HEK293 (cell line): Measurements from ENCODE around the gene OR4K1.
"Not testable (repeated sequence)": the region's sequence is repeated elsewhere in the genome, so short reads cannot be mapped to it uniquely, and the experiment has no call there.

Experiments
- CTCF ChIA-PET: fragments of 350-600 bp; formaldehyde crosslinking; extraction: SDS; loops from one replicate; lab custom pipeline; 2021; ENCODE audit warnings: antibody characterized with exemption; lab: Yijun Ruan, JAX
- POLR2A ChIA-PET: fragments of 300-600 bp; formaldehyde crosslinking; extraction: SDS; loops from one replicate; lab custom pipeline; 2020; ENCODE audit warnings: antibody characterized with exemption, inconsistent platforms; lab: Yijun Ruan, JAX
- H3K27ac ChIP-seq: fragments of 200-500 bp; sonication (Bioruptor generic); 2 replicates; pipeline ENCODE4 v1.5.1; 2014; ENCODE audit warnings: low read depth, low read length, control low read depth, inconsistent platforms; ENCODE audit errors: extremely low read depth
- H3K36me3 ChIP-seq, 2 experiments: fragments of 200-500 bp in 1 of 2; sonication (Bioruptor generic) in 1 of 2; 1 replicate in 1 of 2; 2 replicates in 1 of 2; pipeline ENCODE4 v1.5.1; 2014 to 2017; ENCODE audit warnings: inconsistent platforms in 2 of 2, low read length in 2 of 2; ENCODE audit not compliant: control insufficient read depth in 2 of 2, insufficient read depth in 1 of 2
- H3K4me1 ChIP-seq: fragments of 200-500 bp; sonication (Bioruptor generic); 2 replicates; pipeline ENCODE4 v1.5.1; 2014; ENCODE audit warnings: mild to moderate bottlenecking, low read length, inconsistent platforms; ENCODE audit not compliant: control insufficient read depth, insufficient read depth
- H3K4me3 ChIP-seq: 2 replicates; pipeline ENCODE4 v1.5.1; 2011; ENCODE audit warnings: low read depth, mild to moderate bottlenecking, control low read depth, low read length, moderate library complexity
- H3K9me3 ChIP-seq: fragments of 200-500 bp; sonication (Bioruptor generic); 2 replicates; pipeline ENCODE4 v1.5.1; 2014; ENCODE audit warnings: low read depth, low read length, inconsistent platforms; ENCODE audit not compliant: control insufficient read depth, insufficient read depth
- AEBP2 ChIP-seq: fragments of 450-650 bp; formaldehyde crosslinking; IDR thresholded peaks from 2 replicates; pipeline ENCODE4 v1.5.1; 2016; ENCODE audit warnings: missing biosample characterization, missing genetic modification characterization, borderline replicate concordance
- ELK4 ChIP-seq: IDR thresholded peaks from 2 replicates; pipeline ENCODE4 v1.6.1; 2011; ENCODE audit warnings: mild to moderate bottlenecking, low read depth, low read length, borderline replicate concordance
- PBX3 ChIP-seq: sonication (generic); formaldehyde crosslinking; IDR thresholded peaks from 2 replicates; pipeline ENCODE4 v1.8.1; 2022; ENCODE audit warnings: mild to moderate bottlenecking, moderate library complexity, missing genetic modification reagents
- YY2 ChIP-seq: fragments of 450-650 bp; formaldehyde crosslinking; IDR thresholded peaks from 2 replicates; pipeline ENCODE4 v1.5.1; 2016; ENCODE audit warnings: missing biosample characterization, missing genetic modification characterization
- ZBTB21 ChIP-seq: fragments of 450-650 bp; formaldehyde crosslinking; IDR thresholded peaks from 2 replicates; pipeline ENCODE4 v1.5.1; 2017; ENCODE audit warnings: missing biosample characterization, missing genetic modification characterization
- ZNF148 ChIP-seq: fragments of 450-650 bp; formaldehyde crosslinking; IDR thresholded peaks from 2 replicates; pipeline ENCODE4 v1.5.0; 2017; ENCODE audit warnings: missing biosample characterization, missing genetic modification characterization, borderline replicate concordance
- ZNF202 ChIP-seq: fragments of 450-650 bp; formaldehyde crosslinking; IDR thresholded peaks from 2 replicates; pipeline ENCODE4 v1.5.1; 2016; ENCODE audit warnings: missing biosample characterization, missing genetic modification characterization, borderline replicate concordance
- ZNF280C ChIP-seq: fragments of 450-650 bp; formaldehyde crosslinking; IDR thresholded peaks from 2 replicates; pipeline ENCODE4 v1.5.1; 2016; ENCODE audit warnings: missing biosample characterization, missing genetic modification characterization
- ZNF324 ChIP-seq: fragments of 450-650 bp; formaldehyde crosslinking; IDR thresholded peaks from 2 replicates; pipeline ENCODE4 v1.5.1; 2016; ENCODE audit warnings: missing biosample characterization, missing genetic modification characterization
- ZNF561 ChIP-seq: fragments of 450-650 bp; IDR thresholded peaks from 2 replicates; pipeline ENCODE4 v1.5.1; 2018; ENCODE audit warnings: missing biosample characterization, missing genetic modification characterization, borderline replicate concordance
- ZNF623 ChIP-seq: fragments of 450-650 bp; formaldehyde crosslinking; IDR thresholded peaks from 2 replicates; pipeline ENCODE4 v1.5.1; 2016; ENCODE audit warnings: missing biosample characterization, missing genetic modification characterization
- ZNF664 ChIP-seq: fragments of 450-650 bp; formaldehyde crosslinking; IDR thresholded peaks from 2 replicates; pipeline ENCODE4 v1.5.1; 2016; ENCODE audit warnings: missing biosample characterization, missing genetic modification characterization
- ZNF670 ChIP-seq: fragments of 450-650 bp; formaldehyde crosslinking; IDR thresholded peaks from 2 replicates; pipeline ENCODE4 v1.5.1; 2016; ENCODE audit warnings: missing biosample characterization, missing genetic modification characterization, low read depth

The OR4K1 gene

GRCh38 chr14:19947413-19948090 is 16.8 kb downstream of the OR4K1 start (continued):
- no peak for TF ChIP-seq ZNF148 (tag by site-specific recombination)
- no peak for TF ChIP-seq ZNF664 (tag by site-specific recombination)
- TF ChIP-seq ZNF623 = no peak
- TF ChIP-seq, all 188 proteins: peak for 0

- H3K4me3 ChIP-seq = no peak overlapping the region
- H3K27ac ChIP-seq = no peak overlapping the region
- H3K9me3 ChIP-seq = no peaks in the 10 kb centered on the region
- no peaks in the 10 kb centered on the region for H3K4me1 ChIP-seq
- ChIA-PET CTCF (no interaction called here), POLR2A (no interaction called here)
- no peaks in the 10 kb centered on the region for H3K36me3 ChIP-seq
- no peak for TF ChIP-seq ELK4
- no peak for TF ChIP-seq ZNF561 (tag by site-specific recombination)
- TF ChIP-seq ZNF280C (tag by site-specific recombination) = no peak
- no peak for TF ChIP-seq ZBTB21 (tag by site-specific recombination)
- TF ChIP-seq ZNF202 (tag by site-specific recombination) = no peak
- no peak for TF ChIP-seq AEBP2 (tag by site-specific recombination)
- no peak for TF ChIP-seq PBX3
- TF ChIP-seq ZNF324 (tag by site-specific recombination) = no peak
- no peak for TF ChIP-seq YY2 (tag by site-specific recombination)
- no peak for TF ChIP-seq ZNF670
These were observed 18.5 kb downstream of the OR4K1 start for GRCh38 chr14:19949218-19949617.

GRCh38 chr14:19969735-19970134 is 39.0 kb downstream of the OR4K1 start:
- CTCF ChIA-PET, H3K4me1 ChIP-seq, H3K27ac ChIP-seq, H3K36me3 ChIP-seq, H3K4me3 ChIP-seq, H3K9me3 ChIP-seq, POLR2A ChIA-PET: not testable (repeated sequence)
